Right renal cortex interstitium (tissue), 3 donors: Measurements from ENCODE around the gene VN1R5. TPM values are rescaled to one million over a fixed set of nuclear protein-coding genes. Genes with fewer than 3 reads are reported as not detected.
"Not testable (repeated sequence)": the region's sequence is repeated elsewhere in the genome, so short reads cannot be mapped to it uniquely, and the experiment has no call there.

Source experiments
- DNase-seq, 3 donors: peaks; one replicate each; pipeline ENCODE4 v3.0.0-alpha.2; 2013; ENCODE audit warnings: low read depth in 3 of 3, low spot score in 2 of 3
- polyA plus RNA-seq, 3 donors: library from polyadenylated mRNA; unstranded; fragments of 120-200 nt; gene quantifications; one replicate each; pipeline ENCODE4 v1.2.1, GENCODE V29; 2013; ENCODE audit not compliant: insufficient read length in 3 of 3

Gene VN1R5
- under 1 TPM in 2 of 3 donors, not detected in 1; 0.10 to 0.14 TPM for polyA plus RNA-seq

DNA sequence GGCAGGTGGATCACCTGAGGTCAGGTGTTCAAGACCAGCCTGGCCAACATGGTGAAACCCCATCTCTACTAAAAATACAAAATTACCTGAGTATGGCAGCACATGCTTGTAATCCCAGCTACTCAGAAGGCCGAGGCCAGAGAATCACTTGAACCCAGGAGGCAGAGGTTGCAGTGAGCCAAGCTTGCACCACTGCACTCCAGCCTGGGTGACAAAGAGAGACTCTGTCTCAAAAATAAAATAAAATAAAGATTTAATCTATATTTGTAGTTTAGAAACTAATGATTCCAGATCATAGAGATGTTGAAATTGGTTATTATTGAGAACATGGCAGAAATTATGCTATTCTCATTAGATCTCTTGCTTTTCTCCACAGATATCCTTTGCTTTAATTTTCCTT is at the start of gene VN1R5:
Gene VN1R5, plus strand, starts transcription at position 301 of the 400 bp plus-strand sequence.
- not testable (repeated sequence) for DNase-seq

DNA sequence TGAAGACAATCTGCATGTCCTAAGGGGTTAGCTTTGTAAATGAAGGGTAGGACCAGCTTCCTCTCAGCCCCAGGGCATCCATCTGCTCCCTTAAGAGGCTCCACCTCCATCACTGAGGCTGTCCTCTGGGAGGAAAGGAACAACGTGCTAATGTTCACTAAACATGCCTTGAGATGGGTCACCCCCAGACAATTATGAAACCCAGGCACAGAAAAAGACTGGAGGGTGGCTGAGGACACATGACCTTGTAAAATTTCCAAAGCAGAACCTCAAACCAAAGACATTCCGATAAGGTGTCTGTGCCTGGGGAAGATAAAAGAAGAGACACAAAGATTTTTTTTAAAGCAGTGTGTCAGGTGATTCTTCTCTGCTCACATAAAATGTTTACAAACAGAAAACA is 46.5 kb upstream of the VN1R5 start:
- DNase-seq, result no peak

DNA sequence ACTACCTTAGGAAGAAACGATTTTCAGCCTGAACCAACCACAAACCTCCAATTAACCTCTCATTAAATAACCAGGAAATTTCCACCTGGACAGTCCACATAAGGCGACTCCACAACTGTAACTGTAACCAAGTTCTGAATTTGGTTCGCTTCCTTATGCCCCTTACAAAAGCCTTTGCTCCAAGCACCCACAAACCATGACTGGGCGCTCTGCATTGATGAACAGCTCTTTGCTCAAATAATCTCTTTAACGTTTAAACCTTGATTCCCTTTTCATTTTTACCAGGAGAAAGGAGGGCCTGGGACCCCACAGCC is 45.9 kb upstream of the VN1R5 start:
- peak in 1 of 3 donors; percentile 10 for DNase-seq

DNA sequence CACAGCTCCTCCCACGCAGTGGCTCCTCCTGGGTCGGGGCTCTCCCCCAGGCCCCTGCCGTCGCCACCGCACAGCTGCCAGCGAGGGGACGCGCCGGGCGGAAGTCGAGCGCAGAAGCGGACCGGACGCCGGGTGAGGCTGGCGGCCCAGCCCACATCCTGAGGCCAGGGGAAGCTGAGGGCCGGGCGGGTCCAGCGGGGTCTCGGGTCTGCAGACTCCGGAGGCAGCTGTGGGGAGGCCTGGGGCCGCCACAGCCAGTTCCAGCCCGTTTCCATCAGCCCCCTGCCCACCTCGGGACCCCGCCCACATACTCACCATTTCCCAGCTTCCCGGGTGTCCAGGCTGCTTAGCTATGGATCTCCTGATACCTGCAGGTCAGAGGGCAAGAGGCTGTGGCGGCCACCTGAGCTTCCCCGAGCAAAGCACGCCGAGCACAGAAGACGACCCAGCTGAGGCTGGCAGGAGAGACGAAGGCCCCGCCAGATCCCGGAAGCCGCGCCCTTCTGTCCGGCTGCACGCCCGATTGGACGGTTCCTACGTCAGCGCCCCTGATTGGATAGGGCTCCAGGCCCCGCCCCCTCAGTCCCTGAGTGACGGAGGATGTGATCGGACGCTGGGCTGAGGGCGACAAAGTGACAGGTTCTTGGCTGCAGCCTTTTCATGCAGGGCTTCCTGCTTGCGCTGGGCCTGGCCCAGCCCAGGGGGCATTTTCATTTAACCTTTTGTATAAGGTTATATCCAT is 45.3 kb upstream of the VN1R5 start:
- peak; percentile 74 to 92 (median 84) for DNase-seq

DNA sequence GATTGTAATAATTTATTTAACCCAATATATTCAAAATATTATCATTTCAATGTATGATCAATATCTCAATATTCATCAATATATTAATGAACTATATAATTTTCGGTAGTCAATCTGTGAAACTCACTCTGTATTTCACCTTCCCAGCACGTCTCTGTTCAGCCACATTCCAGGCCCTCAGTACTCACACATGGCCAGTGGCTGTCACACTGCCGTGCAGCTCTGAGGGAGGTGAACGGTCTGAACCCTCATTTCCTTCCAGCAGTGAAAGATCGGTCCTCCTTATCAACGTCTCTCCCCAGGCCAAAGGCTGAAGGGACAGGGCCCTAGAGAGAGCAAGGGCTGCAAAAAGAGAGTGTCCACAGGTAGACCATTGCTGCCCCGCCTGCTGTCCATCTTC is 44.5 kb upstream of the VN1R5 start:
- DNase-seq, result no peak

DNA sequence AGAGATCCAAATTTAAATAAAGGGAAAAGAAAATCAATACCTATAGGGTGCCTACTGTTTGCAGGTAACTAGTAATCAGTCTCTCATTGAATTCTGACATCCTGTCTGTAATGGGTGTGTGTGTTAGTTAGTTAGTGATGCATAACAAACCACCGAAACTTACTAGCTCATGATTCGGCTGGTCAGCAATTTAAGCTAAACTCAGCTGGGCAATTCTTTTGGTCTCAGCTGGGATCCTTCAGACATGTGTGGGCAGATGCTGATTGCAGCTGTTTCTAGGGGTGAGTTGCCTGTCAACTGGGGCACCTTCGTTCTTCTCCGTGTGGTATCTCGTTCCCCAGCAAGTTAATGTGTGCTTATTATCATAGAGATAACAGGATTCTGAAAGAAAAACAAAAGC is 43.9 kb upstream of the VN1R5 start:
- no peak for DNase-seq

DNA sequence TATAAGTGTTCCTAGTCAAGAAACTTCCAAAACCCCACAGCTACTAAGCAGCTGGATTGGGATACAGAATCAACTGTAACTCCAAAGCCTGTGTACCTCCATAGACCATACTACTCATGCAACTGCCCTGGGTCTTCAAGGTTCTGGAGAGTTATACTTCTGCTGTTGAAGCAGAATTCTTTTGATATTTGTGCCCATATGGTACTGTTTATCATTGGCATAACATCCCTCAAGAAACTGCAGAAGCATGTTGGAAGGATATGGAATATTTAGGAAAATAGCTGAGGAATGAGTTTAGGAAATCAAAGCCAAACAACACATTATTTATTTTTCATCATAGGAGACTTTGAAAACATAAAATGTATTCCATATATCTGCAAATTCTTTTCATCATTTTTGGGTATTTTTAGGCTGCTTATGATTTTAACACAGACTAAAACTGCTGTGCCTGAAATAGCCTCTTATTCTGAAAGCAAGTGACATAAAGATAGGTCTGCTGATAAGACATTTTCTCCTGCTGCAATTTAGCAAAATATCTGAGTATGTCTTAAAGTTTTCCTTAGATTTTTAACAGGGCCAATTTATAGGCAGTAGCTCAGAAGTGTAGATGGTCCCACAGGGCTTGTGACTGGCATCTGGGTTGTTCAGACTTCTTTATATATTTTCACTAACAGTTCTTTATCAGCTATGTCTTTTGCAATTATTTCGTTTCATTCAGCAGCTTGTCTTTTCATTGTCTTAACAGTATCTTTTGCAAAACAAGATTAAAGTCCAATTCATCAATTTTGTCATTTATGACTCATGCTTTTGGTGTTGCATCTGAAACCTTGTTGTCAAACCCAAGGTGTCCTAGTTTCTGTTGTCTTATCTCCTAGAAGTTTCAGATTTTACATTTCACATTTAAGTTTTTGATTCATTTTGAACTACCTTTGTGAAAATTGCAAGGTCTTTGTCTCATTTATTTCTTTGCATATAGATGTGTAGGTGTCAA is 43.0 kb upstream of the VN1R5 start:
- no peak for DNase-seq

DNA sequence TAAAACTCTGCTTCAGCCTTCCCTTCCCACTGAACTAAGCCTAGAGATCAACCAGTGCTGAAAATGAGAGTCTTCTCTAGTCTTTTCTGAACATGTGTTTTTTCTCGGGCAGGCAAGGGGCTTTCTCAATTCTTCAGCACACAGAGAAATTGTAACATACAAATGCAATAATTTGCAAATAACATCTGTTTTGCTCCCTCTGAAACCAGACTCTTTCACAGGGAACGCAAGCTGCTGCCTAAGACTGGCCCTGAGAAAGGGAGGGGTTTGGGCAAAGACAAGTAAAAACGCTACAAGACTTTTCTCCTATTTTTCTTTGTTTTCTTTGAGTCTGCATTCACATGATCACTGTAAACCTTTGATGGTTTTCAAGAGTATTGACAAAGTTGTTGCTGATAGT is 39.6 kb upstream of the VN1R5 start:
- no peak for DNase-seq

DNA sequence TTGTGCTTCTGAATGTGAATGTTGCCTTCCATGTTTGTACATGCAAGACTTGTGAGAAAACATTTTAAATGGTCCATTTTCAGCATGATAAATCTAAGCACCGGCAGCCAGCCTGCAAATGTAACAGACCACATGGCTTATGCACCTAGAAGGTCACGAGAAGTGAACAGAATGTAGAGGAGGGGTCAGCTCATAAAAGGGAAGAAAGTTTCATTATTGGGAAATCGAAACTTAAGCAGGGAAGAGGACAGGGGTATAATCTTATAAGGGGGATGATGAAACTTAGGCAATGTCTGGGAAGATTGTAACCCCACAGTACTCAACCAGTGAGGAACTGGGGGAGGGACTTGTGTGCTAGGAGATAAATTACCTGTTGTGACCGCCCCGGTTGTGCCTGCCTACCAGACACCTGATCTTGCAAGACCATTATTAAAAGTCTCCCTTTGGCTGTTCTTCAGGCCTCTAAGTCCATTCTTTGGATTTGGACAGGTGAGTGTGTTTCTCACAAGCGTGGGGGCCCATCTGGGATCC is 37.7 kb upstream of the VN1R5 start:
- no peak for DNase-seq

DNA sequence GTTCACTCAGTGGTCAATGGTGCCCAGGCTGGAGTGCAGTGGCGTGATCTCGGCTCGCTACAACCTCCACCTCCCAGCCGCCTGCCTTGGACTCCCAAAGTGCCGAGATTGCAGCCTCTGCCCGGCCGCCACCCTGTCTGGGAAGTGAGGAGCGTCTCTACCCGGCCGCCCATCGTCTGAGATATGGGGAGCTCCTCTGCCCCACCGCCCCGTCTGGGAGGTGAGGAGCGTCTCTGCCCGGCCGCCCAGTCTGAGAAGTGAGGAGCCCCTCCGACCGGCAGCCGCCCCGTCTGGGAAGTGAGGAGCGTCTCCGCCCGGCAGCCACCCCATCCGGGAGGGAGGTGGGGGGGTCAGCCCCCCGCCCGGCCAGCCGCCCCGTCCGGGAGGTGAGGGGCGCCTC is 35.6 kb upstream of the VN1R5 start:
- DNase-seq, result not testable (repeated sequence)

DNA sequence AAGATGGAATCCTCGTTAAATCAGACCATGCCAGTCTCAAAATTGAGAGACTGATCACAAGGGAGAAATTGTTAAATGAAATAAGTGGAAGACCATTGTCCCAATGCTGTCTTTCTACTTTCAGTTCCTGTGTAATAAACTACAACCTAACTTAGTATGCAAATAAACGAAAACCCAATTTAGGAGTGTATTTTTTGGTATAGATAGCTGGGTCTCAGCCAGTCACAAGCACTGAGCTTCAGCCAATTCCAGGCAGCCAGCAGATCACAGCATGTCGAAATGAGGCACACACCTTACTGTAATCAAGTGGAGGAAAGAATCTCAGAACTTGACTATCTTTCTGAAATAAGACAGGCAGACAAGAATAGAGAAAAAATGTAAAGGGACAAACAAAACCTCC is 33.0 kb upstream of the VN1R5 start:
- DNase-seq, result no peak

DNA sequence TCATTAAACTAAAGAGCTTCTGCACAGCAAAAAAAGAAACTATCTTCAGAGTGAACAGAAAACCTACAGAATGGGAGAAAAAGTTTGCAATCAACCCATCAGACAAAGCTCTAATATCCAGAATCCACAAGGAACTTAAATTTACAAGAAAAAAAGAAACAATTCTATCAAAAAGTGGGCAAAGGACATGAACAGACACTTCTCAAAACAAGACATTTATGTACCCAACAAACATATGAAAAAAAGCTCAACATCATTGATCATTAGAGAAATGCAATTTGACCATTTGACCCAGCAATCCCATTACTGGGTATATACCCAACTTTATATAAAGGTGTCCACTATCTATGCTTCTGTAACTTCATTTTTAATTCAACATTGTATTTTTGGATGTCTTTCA is 31.1 kb upstream of the VN1R5 start:
- no peak for DNase-seq

DNA sequence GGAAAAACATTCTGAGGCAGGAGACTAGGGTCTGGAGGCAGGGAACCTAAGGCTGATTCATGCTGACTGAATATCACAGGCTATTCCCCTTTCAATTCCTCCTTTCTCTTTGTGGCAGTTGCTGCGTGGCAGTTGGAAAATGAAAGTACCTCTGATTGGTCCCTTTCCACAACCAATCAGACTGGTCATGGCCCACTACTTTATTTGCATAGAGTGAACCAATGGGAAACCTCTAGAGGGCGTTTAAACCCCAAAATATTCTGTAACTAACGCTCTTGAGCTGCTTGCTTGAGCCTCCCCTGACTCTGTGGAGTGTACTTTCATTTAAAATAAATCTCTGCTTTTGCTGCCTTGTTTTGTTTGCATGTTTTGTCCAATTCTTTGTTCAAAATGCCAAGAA is 27.7 kb upstream of the VN1R5 start:
- no peak for DNase-seq

DNA sequence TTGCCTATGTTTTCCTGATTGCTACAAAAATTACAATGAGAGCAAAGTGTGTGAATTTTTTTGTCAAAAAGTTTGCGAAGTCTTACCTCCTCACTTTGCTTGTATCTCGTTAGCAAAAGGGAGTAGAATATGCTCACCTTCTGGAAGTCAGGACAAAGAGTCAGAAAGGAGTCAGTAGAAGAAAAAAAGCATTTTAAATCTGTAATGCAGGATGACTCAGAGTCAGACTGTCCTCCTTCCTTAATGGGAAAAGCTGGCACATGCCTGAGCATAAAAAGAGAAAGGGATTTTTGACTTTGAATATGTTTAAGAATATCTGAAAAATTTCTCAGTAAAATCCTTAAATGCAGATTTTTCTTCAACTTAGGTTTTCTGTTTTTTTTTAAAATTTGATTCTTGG is 14.2 kb upstream of the VN1R5 start:
- no peak for DNase-seq

DNA sequence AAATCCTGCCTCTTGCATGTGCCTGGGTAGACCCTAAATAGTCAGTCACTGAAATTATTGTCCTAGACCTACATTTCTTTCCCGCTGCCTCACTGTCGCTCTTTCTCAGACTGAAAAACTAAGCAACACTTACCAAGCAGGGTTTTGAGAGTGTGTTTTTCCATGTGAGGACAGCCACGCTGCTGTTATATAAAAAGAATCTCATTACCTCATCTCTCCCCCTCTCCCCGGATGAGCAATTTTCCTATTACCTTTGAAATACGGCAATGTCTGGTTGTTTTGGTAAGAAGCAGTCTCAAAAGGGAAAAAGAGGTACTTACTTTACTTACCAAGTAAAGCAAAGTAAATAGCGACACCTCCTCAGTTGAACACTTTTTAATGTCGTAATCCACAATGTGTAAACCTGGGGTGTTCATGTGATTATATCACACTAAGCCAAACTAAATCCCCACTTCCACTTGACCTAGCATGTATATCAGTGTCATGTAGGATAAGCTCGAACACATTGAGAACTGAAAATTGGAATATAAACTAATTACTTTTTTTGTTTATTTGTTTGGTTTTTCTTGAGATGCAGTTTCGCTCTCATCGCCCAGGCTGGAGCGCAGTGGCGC is 12.2 kb upstream of the VN1R5 start:
- no peak for DNase-seq

DNA sequence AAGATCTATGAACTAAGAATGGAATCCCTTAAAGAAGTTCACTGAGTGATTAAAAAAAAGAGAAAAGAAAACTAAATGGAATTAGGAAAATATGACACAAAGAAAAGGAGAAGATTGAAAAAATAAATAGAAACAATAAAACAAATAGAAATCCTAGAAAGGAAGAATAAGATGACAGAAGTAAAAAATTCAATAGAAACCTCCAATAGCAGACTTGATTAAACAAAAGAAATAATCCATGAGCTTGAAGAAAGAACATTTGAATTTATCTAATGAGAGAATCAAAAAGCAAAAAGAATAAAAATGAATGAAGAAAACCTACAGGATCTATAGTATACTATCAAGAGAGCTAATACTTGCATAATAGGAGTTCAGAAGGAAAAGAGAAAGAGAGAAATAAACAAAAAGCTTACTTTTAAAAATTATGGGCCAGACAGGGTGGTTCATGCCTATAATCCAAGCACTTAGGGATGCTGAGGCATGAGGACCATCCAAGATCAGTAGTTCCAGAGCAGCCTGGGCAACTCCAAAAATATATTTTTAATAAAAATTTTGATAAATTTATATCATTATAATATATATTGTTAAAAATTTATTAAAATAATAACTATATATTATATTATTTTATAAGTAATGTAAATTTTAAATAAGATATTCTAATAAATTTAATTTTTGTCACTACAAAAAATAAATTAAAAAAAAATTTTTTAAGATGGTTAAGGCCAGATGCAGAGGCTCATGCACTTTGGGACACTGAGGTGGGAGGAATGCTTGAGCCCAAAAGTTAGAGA is 9.4 kb upstream of the VN1R5 start:
- DNase-seq, result no peak

DNA sequence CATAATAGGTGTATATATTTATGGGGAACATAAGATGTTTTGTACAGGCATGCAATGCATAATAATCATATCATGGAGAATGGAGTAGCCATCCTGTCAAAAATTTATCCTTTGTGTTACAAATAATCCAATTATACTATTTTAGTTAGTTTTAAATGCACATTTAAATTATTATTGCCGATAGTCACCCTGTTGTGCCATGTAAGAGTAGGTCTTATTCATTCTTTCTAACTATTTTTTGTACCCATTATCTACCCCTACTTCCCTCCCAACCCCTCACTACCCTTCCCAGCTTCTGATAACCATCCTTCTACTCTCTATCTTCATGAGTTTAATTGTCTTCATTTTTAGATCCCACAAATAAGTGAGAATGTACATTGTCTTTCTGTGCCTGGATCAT is 8.3 kb upstream of the VN1R5 start:
- DNase-seq, result no peak

DNA sequence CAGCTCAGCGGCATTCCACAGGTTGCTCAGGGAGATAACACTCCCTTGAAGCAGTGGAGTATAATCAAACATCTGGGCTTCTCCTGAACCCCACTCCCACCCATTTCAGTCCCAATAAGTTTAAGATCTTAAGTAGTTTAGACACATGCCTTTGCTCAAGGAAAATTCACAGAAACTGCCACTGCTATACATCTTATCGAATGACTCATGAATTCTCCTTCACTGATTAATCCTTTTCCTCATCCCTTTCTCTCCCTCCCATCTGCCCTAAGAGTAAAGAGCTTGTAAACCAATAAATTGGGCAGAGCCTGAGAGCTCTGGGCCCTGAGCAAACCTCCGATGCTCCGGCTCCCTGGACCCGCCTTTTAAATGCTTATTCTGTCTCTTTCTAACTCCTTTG is 10.2 kb downstream of the VN1R5 start:
- DNase-seq, result no peak

DNA sequence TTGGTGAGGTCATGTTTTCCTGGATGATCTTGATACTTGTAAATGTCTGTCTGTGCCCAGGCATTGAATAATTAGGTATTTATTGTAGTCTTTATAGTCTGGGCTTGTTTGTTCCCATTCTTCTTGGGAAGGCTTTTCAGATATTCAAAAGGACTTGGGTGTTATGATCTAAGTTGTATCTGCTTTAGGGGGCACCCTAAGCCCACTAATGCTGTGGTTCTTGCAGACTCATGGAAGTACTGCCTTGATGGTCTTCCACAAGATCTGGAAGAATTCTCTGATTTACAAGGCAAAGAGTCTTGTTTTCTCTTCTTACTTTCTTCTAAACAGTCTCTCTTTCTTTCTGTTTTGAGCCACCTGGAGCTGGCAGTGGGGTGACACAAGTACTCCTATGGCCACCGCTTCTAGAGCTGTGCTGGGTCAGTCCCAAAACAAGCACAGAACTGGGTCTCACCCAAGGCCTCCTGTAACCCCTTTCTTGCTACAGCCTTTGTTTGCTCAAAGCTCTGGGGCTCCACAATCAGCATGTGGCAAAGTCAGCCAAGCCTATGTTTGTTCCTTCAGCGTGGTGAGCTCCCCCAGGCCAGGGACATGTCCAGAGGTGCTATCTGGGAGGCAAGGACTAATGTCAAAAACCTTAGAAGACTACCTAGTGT is 12.6 kb downstream of the VN1R5 start:
- no peak for DNase-seq

DNA sequence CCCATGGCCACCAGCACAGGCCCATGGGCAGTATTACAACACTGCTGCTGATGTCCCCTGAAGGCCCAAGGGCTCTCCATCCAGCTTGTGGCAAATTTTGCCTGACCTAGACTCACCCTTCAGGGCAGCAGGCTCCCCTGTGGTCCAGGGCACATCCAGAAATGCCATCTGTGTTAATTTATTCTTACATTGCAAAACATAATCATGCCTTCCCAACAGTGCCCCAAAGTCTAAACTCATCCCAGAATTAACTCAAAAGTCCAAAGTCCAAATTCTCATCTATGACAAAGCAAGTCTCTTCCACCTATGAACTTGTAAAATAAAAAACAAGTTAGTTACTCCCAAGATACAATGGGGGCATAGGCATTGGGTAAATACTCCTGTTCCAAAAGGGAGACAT is 13.3 kb downstream of the VN1R5 start:
- no peak for DNase-seq
